IPS-20b (cell line): ENCODE results near the gene RARA.
"Not testable (repeated sequence)": the region's sequence is repeated elsewhere in the genome, so short reads cannot be mapped to it uniquely, and the experiment has no call there.

Source experiments
- H3K27ac ChIP-seq: one replicate; pipeline ENCODE4 v1.5.1; 2013; ENCODE audit warnings: low read length
- H3K27me3 ChIP-seq: 2 replicates; pipeline ENCODE4 v1.6.1; 2013; ENCODE audit warnings: mild to moderate bottlenecking, low read length, inconsistent platforms; ENCODE audit not compliant: insufficient read depth
- H3K36me3 ChIP-seq: 2 replicates; pipeline ENCODE4 v1.6.1; 2013; ENCODE audit warnings: low read depth, mild to moderate bottlenecking, inconsistent platforms, low read length, moderate library complexity; ENCODE audit not compliant: insufficient read depth
- H3K4me1 ChIP-seq: 2 replicates; pipeline ENCODE4 v1.6.1; 2013; ENCODE audit warnings: mild to moderate bottlenecking, control low read depth, inconsistent platforms, low read length, moderate library complexity; ENCODE audit not compliant: insufficient read depth
- H3K4me3 ChIP-seq: 2 replicates; pipeline ENCODE4 v1.5.1; 2013; ENCODE audit warnings: mild to moderate bottlenecking, low read length, inconsistent platforms
- H3K9ac ChIP-seq: 2 replicates; pipeline ENCODE4 v1.6.1; 2013; ENCODE audit warnings: low read depth, mild to moderate bottlenecking, inconsistent platforms, low read length, moderate library complexity
- H3K9me3 ChIP-seq: 2 replicates; pipeline ENCODE4 v1.6.1; 2013; ENCODE audit warnings: mild to moderate bottlenecking, low read depth, low read length, inconsistent platforms; ENCODE audit not compliant: insufficient read depth

RARA gene

GRCh38 chr17:40361063-40361924 lies 52.3 kb downstream of the RARA start:
- Histone ChIP-seq H3K4me1 (peaks cover 13% of the 10 kb centered on the region), H3K36me3 (no peaks in the 10 kb centered on the region), H3K27ac (no peak overlapping the region), H3K27me3 (peaks cover 43% of the 10 kb centered on the region), H3K9me3 (no peaks in the 10 kb centered on the region), H3K4me3 (peak overlapping the region; percentile 40; the same call in 1 of the 2 replicates), H3K9ac (no peak overlapping the region)

- Histone ChIP-seq H3K4me1 (peaks cover 13% of the 10 kb centered on the region), H3K9me3 (no peaks in the 10 kb centered on the region), H3K36me3 (no peaks in the 10 kb centered on the region), H3K27ac (no peak overlapping the region), H3K27me3 (peaks cover 43% of the 10 kb centered on the region), H3K9ac (no peak overlapping the region), H3K4me3 (peak overlapping the region; percentile 44; the same call in 1 of the 2 replicates)
Measured at GRCh38 chr17:40361925-40362695, 53.1 kb downstream of the RARA start.

GRCh38 chr17:40362696-40363110 lies 53.7 kb downstream of the RARA start:
- Histone ChIP-seq H3K9ac (no peak overlapping the region), H3K27ac (no peak overlapping the region), H3K9me3 (no peaks in the 10 kb centered on the region), H3K4me1 (peaks cover 13% of the 10 kb centered on the region), H3K36me3 (no peaks in the 10 kb centered on the region), H3K27me3 (peaks cover 43% of the 10 kb centered on the region), H3K4me3 (peak overlapping the region; percentile 56; the same call in 1 of the 2 replicates)

- Histone ChIP-seq H3K36me3 (no peaks in the 10 kb centered on the region), H3K27me3 (peaks cover 43% of the 10 kb centered on the region), H3K27ac (no peak overlapping the region), H3K9me3 (no peaks in the 10 kb centered on the region), H3K4me1 (peaks cover 13% of the 10 kb centered on the region), H3K4me3 (peak overlapping the region; percentile 56), H3K9ac (no peak overlapping the region; the same call in 1 of the 2 replicates)
Measured at GRCh38 chr17:40363111-40363827, 54.3 kb downstream of the RARA start.

- peaks cover 10% of the 10 kb centered on the region for H3K4me1 ChIP-seq
- H3K27me3 ChIP-seq = peaks cover 43% of the 10 kb centered on the region
- no peaks in the 10 kb centered on the region for H3K36me3 ChIP-seq
- no peak within 1 kb of the TSS; the same call in 1 of the 2 replicates for H3K9ac ChIP-seq
- H3K4me3 ChIP-seq = peak within 1 kb of the TSS; percentile 56
- H3K27ac ChIP-seq = no peak within 1 kb of the TSS
- no peaks in the 10 kb centered on the region for H3K9me3 ChIP-seq
Measured at GRCh38 chr17:40364121-40364861, 55.3 kb downstream of the RARA start, which contains the start of gene GJD3. Gene GJD3 (minus strand): TSS chr17:40364737. CDS start chr17:40363815, 922 bp downstream.

GRCh38 chr17:40364906-40365305 lies 55.9 kb downstream of the RARA start:
- H3K4me1 ChIP-seq = peaks cover 10% of the 10 kb centered on the region
- no peaks in the 10 kb centered on the region for H3K36me3 ChIP-seq
- peak overlapping the region; percentile 56; the same call in 1 of the 2 replicates for H3K4me3 ChIP-seq
- no peak overlapping the region for H3K9ac ChIP-seq
- no peak overlapping the region for H3K27ac ChIP-seq
- peaks cover 43% of the 10 kb centered on the region for H3K27me3 ChIP-seq
- H3K9me3 ChIP-seq = no peaks in the 10 kb centered on the region

- Histone ChIP-seq H3K27ac (no peak overlapping the region), H3K4me1 (peaks cover 6% of the 10 kb centered on the region), H3K9me3 (no peaks in the 10 kb centered on the region)
Measured at GRCh38 chr17:40366076-40366860, 57.3 kb downstream of the RARA start.

GRCh38 chr17:40366861-40367518 lies 58.0 kb downstream of the RARA start:
- H3K27me3 ChIP-seq = peaks cover 29% of the 10 kb centered on the region
- H3K36me3 ChIP-seq = no peaks in the 10 kb centered on the region
- no peak overlapping the region for H3K4me3 ChIP-seq
- H3K27ac ChIP-seq = no peak overlapping the region
- H3K4me1 ChIP-seq = peaks cover 3% of the 10 kb centered on the region
- H3K9me3 ChIP-seq = no peaks in the 10 kb centered on the region
- no peak overlapping the region for H3K9ac ChIP-seq

More at GRCh38 chr17:40366076-40366860, 57.3 kb downstream of the RARA start:
- Histone ChIP-seq H3K36me3 (no peaks in the 10 kb centered on the region), H3K9ac (no peak overlapping the region), H3K4me3 (no peak overlapping the region), H3K27me3 (peaks cover 35% of the 10 kb centered on the region)

GRCh38 chr17:40367728-40368127 lies 58.7 kb downstream of the RARA start:
- not testable (repeated sequence) for H3K4me1 ChIP-seq, H3K27ac ChIP-seq, H3K9ac ChIP-seq, H3K36me3 ChIP-seq, H3K4me3 ChIP-seq, H3K9me3 ChIP-seq
- peaks cover 21% of the 10 kb centered on the region for H3K27me3 ChIP-seq

GRCh38 chr17:40369923-40370322 lies 60.9 kb downstream of the RARA start:
- H3K27me3 ChIP-seq = no peaks in the 10 kb centered on the region
- no peak overlapping the region for H3K27ac ChIP-seq
- no peaks in the 10 kb centered on the region for H3K36me3 ChIP-seq
- no peak overlapping the region for H3K9ac ChIP-seq
- H3K9me3 ChIP-seq = no peaks in the 10 kb centered on the region
- H3K4me1 ChIP-seq = no peaks in the 10 kb centered on the region; the same call in none of the 2 replicates
- H3K4me3 ChIP-seq = no peak overlapping the region
